Non-pigmented ciliary epithelial cell (primary cell): ENCODE measurements around the gene VTI1B.
A peak's percentile ranks its signal among the peaks of the same experiment; 100 is the strongest.
"Not testable (repeated sequence)": the region's sequence is repeated elsewhere in the genome, so short reads cannot be mapped to it uniquely, and the experiment has no call there.

Source experiments
- DNase-seq: peaks from one replicate; pipeline ENCODE4 v3.0.0-alpha.2; 2010; ENCODE audit warnings: low read depth

The VTI1B gene

DNA sequence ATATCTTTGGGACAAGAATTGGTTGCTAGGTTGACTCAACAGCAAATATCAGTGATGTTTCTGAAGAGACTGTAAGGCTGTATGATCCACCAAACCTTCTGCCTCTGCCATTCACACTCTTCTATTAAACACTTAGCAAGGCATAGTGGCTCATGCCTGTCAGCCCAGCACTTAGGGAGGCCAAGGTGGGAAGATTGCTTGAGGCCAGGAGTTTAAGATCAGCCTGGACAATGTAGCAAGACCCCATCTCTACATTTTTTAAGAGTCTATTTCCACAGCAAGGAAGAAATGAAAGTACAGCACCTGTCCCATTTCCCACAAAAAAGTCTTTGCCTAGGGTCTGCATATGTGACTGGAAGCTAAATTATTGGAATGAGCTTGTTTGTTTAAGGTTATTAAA, 46.9 kb downstream of the VTI1B start:
- DNase-seq, result no peak

DNA sequence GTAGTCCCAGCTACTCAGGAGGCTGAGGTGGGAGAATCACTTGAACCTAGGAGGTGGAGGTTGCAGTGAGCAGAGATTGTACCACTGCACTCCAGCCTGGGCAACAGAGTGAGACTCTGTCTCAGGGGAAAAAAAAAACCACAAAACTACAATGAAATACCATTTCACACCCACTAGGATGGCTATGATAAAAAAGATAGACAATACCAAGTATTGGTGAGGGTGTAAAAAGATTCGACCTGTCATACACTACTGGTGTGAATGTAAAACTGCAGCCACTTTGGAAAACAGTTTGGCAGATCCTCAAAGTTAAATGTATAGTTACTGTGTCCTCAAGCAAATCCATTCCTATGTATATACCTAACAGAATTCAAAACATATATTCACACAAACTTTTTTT, 48.3 kb downstream of the VTI1B start:
- DNase-seq, result not testable (repeated sequence)

DNA sequence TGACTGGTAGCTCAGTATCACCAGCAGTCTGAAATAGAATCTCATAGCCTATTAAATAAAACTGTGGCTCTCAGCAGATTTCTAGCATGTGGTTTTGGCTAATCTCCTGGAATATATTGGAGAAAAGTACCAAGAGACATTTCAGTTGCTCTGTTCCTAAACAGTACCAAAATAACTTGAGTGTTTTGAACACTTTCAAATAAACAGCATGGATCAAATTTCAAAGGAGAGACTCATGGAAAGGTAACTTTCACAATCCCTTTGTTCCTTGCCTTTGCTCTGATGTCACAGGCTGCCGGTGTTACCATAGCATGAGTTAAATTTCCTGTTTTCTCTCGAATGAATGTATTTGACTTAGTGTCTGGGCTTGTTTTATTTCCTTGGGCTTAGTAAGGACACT, 51.3 kb downstream of the VTI1B start:
- DNase-seq, result no peak

DNA sequence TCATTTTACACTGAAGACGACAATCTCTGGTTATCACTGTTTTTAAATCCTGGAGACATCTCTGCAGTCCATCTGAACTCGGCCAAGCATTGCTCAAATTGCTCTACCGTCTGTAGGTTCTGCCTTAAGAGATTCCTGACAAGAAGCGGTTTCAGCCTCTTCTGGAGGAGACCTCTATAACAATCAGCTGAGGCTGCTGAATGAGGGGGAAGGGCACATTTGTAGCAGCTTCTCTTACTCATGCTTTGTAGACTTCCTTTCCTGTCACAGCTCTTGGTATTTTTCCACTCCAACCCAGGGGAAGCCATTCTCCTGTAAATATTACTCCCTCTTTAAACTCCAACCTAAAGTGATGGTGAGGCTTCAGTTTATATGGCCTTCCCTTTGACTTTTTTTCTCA, 51.8 kb downstream of the VTI1B start:
- peak; percentile 61 for DNase-seq

DNA sequence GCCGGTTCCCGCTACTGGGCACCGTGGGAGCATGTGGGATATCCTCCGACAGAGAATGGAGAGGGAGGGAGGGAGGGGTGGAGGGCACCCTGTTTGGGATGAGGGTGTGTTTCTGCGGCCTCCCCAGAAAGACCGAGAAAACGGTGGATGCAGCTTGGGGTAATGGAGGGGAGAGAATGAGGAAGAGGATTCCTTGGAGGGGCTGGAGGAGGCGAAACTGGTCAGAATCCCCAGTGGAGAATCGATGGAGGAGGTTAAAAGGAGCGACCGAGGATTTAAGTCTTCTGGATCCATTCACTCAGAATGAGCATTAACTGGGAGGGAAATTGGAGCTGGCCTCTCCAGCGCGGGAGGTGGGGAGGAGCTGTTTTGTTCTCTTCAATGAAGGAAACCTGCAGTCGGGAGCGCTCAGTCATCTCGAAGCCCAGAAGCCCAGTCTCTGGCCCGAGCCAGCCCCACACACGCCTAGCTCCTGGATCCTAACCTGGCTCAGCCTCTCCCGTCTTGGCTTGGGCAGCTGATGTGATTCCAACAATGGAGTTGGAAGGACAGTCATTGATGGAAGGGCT, 54.1 kb downstream of the VTI1B start:
- no peak for DNase-seq

DNA sequence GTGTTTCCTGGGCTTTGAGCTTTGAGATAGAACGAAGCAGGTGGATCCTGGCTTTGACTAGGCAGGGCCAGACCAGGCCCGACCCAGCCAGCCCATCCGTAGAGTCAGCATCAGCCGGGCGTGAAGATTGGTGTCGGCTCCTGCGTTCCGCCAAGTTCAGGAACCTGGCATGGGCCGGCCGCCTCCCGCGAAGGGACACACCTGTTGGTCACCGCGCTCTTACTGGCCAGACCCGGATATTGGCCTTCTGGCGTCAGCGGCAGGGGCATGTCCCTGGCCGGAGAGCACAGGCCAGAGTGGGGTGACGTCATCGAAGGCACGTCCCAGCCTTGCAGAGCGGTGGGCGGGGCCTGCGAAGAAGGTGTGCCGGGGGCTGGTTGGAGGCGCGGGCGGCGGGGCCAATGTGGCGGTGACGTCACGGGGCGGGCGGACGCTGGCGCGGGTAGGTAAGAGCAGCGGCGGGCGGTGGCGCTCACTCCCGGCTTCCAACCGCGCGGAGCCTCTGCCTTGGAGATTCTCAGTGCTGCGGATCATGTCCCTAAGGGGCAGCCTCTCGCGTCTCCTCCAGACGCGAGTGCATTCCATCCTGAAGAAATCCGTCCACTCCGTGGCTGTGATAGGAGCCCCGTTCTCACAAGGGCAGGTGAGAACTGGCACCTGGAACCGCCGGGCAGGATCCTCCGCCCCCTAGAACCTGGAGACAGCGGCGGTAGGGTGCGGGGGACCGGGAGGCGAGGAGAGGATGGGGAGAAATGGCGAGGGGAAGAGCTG, 54.8 kb downstream of the VTI1B start, which contains the start of gene ARG2:
ARG2 (plus strand) TSS at position 475 of the 771 bp plus-strand sequence; CDS start at position 533, 58 bp downstream.
- peak; percentile 55 for DNase-seq

DNA sequence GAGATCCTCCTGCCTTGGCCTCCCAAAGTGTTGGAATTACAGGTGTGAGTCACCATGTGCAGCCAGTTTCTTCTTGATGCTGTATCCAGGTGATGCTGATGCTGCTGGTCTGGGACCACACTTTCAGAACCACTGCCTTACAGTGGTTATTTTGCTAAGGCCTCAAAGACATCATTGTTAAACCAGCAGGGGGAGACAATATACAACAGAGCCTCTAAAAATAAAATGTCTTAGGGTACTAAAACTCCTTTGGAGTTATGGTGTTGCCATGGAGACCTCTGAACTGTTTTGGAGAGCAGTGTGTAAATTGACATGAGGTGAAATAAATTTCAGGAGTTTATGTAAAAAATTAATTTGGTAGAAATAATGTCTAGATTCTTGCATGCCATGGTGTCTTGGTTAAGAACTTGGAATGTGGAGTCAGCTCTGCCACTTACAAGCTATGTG, 55.8 kb downstream of the VTI1B start:
- no peak for DNase-seq

DNA sequence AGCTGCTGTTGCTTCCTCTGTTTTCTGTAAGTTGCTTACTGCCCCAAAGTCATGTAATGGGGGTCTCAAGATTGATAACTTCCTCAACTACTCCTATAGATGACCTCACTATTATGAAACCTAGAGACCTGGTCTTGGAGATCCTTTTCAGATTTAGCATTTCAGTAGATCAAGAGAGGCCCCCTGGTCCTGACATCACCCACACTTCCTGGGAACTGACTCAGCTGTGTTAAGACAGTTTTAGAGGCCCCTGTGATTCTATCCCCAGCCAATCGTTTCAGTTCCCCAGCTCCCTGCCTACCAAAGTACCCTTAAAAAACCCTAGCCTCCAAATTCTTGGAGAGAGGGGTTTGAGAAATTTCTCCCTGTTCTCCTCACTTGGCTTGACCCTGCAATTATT, 63.9 kb downstream of the VTI1B start:
- no peak for DNase-seq

DNA sequence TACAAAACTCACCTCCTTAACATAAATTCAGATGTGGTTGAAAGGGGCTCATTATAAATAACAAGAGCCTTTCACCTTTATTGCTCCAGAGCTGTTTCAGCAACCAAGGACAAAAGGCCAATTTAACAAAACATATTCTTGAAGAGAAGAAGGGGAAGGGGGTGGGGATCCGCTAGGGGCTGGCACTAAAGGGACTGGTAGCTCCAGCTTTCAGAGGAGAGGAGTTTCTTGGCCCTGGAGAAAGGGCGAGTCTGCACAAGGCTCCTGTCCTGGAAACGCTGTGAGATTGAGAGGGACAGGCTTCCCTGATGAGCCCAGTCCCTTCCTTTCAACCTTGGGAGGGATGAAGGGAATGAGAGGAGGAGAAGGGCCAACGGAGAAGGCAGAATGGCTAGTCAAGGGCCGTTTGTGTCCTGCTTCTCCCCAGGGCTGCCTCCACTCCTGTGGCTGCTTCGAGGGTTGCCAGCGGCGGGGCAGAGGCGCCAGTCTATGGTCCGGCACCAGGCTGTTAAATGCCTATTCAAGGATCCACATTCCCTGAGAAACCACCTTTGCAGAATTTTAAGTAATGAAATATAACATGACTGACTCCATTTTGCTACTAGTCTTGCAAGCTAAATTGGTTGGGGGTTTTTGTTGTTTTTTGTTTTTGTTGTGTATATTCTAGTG, 64.7 kb downstream of the VTI1B start:
- no peak for DNase-seq

DNA sequence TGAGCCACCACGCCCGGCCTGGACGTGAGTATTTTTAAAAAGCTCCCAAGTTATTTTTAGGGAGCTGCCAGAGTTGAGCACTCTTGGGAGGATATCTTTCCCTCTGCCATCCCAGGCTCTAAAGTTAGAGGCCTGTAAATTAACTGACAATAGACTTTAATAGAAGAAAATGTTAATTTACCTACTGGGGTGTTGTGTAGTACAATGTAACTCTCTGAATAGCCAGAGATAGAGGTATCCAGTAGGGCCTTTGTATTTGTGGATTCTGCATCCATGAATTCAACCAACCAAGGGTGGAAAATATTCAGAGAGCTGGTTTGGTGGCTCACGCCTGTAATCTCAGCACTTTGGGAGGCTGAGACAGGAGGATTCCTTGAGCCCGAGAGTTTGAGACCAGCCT, 66.8 kb downstream of the VTI1B start:
- DNase-seq, result no peak

DNA sequence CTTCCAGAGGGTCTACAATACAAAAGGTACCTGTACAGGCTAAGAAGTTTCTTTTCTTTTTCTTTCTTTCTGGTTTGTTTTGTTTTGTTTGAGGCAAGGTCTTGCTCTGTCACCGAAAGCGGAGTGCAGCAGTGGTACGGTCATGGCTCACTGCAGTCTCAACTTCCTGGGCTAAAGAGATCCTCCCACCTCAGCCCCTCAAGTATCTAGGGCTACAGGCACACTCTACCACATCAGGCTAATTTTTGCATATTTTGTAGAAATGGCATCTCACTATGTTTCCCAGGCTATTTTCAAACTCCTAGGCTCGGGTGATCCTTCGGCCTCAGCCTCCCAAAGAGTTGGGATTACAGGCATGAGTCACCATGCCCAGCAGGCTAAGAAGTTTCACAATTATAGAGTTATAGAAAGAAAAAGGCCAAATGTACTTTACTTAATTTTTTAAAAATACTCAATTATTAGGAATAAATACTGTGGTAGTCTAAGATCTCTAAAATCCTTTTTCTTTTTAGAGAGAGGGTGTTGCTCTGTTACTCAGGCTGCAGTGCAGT, 71.4 kb downstream of the VTI1B start:
- no peak for DNase-seq

DNA sequence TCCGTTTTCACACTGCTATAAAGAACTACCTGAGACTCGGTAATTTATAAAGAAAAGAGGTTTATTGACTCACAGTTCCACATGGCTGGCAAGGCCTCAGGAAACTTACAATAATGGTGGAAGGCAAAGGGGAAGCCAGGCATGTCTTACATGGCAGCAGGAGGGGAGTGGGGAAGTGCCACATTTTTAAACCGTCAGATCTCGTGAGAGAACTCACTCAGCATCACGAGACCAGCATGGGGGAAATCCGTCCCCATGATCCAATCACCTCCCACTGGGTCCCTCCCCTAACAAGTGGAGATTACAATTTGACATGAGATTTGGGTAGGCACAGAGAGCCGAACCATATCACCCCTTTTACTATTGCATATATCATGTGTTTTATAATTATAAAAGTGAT, 72.4 kb downstream of the VTI1B start:
- no peak for DNase-seq

DNA sequence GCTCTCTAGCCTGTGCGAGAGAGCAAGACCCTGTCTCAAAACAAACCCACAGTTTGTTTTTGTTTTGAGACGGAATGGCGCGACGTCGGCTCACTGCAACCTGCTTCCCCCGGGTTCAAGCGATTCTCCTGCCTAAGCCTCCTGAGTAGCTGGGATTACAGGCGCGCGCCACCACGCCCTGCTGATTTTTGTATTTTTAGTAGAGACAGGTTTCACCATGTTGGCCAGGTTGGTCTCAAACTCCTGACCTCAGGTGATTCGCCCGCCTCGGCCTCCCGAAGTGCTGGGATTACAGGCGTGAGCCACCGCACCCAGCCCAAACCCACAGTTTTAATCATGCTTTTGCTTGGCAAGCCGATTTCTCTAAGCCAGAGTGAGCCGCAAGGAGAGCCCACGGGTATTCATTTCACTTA, 73.9 kb downstream of the VTI1B start:
- DNase-seq, result not testable (repeated sequence)

DNA sequence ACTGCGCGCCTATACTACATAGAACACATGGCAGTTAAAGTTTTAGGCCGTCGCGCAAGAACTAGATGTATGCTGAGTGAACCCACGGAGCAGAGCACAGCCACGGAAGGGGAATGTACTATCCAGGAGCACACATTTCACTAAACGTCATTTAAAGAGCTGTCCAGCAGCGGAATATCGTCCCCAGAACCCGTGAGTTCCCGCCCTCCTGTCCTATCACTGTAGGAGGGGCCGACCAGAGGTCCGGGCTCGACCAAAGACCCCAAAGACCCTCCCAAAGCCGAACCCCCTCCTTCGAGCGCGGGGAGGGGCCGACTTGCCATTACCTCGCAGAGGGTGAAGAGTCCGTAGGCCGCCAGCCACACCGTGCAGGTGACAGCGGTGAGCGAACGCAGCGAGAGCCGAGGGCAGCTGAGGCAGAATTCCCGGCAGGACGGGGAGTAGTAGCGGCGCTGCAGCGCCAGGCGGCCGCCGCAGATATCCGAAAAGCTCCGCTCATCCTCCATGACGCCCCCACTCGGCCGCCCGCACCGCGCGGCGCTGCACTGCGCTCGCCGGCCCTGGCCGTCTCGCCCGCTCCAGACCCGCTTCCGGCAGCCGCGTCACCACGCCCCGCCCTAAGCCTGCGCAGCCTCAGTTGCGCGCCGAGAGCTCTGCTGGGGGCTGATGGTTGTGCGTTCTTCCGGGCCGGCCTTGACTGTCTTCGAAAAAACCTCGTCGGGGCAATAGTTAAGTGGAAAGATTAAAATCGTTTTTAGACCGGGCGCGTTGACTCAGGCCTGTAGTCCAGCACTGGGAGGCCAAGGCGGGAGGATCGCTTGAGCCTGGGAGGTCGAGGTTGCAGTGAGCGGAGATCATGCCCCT, 74.5 kb downstream of the VTI1B start, which contains the start of gene PIGH:
PIGH (minus strand) TSS at position 571 of the 864 bp plus-strand sequence; CDS start at position 506, 65 bp downstream.
- no peak for DNase-seq
